GM19238 (cell line): ENCODE data around the gene EBLN2.

Experiments
- DNase-seq: peaks from one replicate; pipeline ENCODE4 v3.0.0; 2011; ENCODE audit warnings: low spot score; ENCODE audit not compliant: insufficient read length

The EBLN2 gene

DNA sequence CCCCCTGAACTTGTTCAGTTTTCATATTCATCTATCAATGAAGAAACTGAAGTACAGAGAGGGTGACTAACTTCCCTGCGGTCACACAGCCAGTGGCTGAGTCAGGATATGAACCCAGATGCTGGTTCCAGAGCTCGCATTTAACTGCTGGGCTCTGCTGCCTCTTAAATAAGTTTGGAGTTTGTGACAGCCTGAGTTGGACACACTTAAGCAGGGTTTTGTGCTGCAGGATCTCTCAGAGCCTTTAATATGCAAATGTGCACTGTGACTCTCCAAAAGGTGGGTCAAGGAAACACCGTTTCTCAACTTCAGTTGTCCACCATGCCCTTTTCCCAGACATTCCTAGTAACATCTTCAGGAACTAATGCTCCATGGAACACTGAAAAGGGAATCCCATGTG, 45.8 kb downstream of the EBLN2 start:
- no peak for DNase-seq

DNA sequence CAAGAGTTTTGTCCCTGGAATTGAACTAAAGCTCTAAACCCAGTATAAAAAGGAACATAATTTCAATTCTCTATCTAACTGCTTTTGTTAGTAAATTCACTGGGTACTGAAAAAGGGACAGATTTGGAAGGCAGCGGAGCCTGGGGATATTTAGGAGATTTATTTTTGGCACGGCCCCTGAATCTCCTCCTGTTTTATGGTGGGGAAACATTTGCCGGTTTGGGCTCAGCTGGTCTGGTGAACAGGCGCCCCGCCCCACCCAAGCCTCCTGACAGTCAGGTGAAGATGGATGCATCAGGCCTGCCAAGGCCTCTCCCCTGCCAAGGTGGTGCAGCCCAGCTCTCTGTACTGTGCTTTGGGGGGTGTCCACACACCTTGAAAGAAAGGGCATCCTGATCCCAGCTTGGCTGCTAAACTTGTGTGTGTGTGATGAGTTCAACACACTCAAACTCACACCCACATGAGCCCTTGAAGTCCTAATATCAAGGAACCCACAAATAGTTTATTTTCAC, 46.3 kb downstream of the EBLN2 start:
- DNase-seq: no peak

DNA sequence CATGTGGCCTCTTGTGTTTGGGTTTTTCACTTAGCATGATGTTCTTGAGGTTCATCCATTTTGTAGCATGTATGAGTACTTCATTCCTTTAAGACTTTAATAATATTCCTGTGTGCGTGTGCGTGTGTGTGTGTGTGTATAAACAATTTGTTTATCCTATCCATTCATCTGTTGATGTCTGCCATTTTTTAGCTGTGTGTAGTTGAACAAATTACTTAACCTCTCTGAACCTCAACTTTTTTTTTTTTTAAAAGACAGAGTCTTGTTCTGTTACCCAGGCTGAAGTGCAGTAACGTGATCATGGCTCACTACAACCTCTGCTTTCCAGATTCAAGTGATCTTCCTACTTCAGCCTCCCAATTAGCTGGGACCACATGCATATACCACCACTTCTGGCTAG, 47.3 kb downstream of the EBLN2 start:
- no peak for DNase-seq

DNA sequence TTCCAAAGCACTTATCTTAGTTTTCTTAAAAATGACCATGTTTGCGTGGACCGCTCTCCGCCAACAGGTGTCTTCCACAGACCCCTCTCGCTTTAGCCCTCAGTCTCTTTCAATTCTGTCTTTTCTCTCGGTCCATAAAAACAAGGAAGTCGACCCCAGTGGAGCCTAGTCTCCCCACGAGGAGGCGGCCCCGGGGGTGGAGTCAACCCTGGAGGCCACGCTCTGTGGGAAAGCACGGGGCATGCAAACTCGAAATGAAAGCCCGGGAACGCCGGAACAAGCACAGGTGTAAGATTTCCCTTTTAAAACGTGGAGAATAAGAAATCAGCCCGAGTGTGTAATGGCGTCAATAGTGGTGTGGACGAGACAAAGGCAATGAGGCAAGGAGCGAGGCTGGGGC, 49.1 kb downstream of the EBLN2 start:
- DNase-seq: no peak
